Gastrocnemius medialis (tissue), 4 donors: ENCODE measurements around the gene TENM3. TPM values are rescaled to one million over a fixed set of nuclear protein-coding genes. Genes with fewer than 3 reads are reported as not detected.

ENCODE experiments used
- ATAC-seq, 2 donors: fragments of 150-250 bp; one replicate each; pipeline ENCODE4 v1.9.1; 2016
- DNase-seq, 2 donors: peaks; one replicate each; pipeline ENCODE4 v3.0.0-alpha.2; 2019
- H3K27ac ChIP-seq, 4 donors: fragments of 200-600 bp; sonication (generic); 1 replicate in 1 of 4; 2 replicates in 3 of 4; pipeline ENCODE4 v1.5.1; 2016 to 2018; ENCODE audit warnings: mild to moderate bottlenecking in 2 of 4, moderate library complexity in 1 of 4
- H3K27me3 ChIP-seq, 3 donors: fragments of 200-600 bp; sonication (generic) in 2 of 3; 1 replicate in 1 of 3; 2 replicates in 2 of 3; pipeline versions ENCODE4 v1.5.1 to v1.6.0; 2016 to 2019; ENCODE audit warnings: mild to moderate bottlenecking in 1 of 3, moderate library complexity in 1 of 3
- H3K36me3 ChIP-seq, 2 donors: fragments of 200-600 bp; sonication (generic) in 1 of 2; one replicate each; pipeline ENCODE4 v1.5.1; 2017 to 2018
- H3K4me1 ChIP-seq, 2 donors: fragments of 200-600 bp; sonication (generic) in 1 of 2; one replicate each; pipeline ENCODE4 v1.5.1; 2016 to 2017; ENCODE audit warnings: mild to moderate bottlenecking in 2 of 2
- H3K4me3 ChIP-seq, 4 donors: fragments of 200-600 bp; sonication (generic) in 3 of 4; 1 replicate in 1 of 4; 2 replicates in 3 of 4; pipeline ENCODE4 v1.5.1; 2016 to 2019; ENCODE audit warnings: mild to moderate bottlenecking in 2 of 4
- H3K9me3 ChIP-seq, 3 donors: fragments of 200-600 bp; sonication (generic) in 2 of 3; 1 replicate in 1 of 3; 2 replicates in 2 of 3; pipeline ENCODE4 v1.5.1; 2016 to 2019
- POLR2A ChIP-seq, 2 donors: fragments of 450-650 bp; IDR thresholded peaks; one replicate each; pipeline ENCODE4 v1.6.1; 2017; ENCODE audit warnings: antibody characterized with exemption in 2 of 2, mild to moderate bottlenecking in 2 of 2, moderate library complexity in 2 of 2
- in situ Hi-C, 4 donors: fragments of 200-750 bp; cut with MboI; loops; one replicate each; pipeline versions ENCODE4 v1.15.0 to v1.8.0; 2017; ENCODE audit warnings: low sequenced_read_pairs in 4 of 4
- intact Hi-C: fragments of 100-400 bp; cut with DNase I; formaldehyde crosslinking; loops from one replicate; pipeline ENCODE4 v1.15.1; 2023; ENCODE audit warnings: low total_unique reads
- total RNA-seq, 4 donors: library from RNA; depleted of rRNA; stranded (reverse); fragments of >200 nt; gene quantifications; one replicate each; pipeline versions ENCODE4 v1.1.0 to v1.2.3, GENCODE V29; 2016
- TF ChIP-seq, protein P1 (sequence below), 5 experiments: fragments of 450-650 bp in 3 of 5; fragments of 200-600 bp in 2 of 5; sonication (generic) in 2 of 5; IDR thresholded peaks in 4 of 5; conservative IDR thresholded peaks in 1 of 5; 1 replicate in 4 of 5; 2 replicates in 1 of 5; pipeline ENCODE4 v1.5.1; 2016 to 2019; ENCODE audit warnings: antibody characterized with exemption in 5 of 5, mild to moderate bottlenecking in 3 of 5, moderate library complexity in 3 of 5

TENM3 gene
- total RNA-seq, 4 donors from 2014 or later = 8.3 to 16.2 (median 12.3) TPM

DNA sequence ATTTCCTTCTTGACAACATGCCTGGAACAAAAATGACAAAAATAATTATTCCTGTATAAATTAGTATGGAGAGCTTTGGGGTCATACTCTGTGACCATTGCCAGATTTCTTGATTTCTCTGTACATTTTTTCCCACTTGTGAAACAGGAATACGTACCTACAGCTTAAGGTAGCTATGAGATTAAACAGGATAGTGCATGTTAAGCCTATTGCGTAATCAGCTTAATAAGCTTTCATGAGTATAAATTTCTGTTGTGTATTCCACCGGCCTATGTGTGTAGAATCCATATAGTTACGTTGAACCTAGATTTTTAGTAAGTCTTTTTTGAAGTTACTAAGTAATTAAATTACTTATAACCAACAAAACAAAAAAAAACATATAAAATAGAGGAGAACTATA lies 339.0 kb downstream of the TENM3 start:
- Histone ChIP-seq H3K27ac (no peak overlapping the region), H3K9me3 (no peaks in the 10 kb centered on the region), H3K27me3 (no peaks in the 10 kb centered on the region), H3K4me1 (no peaks in the 10 kb centered on the region), H3K4me3 (no peak overlapping the region), H3K36me3 (no peaks in the 10 kb centered on the region)
- in situ Hi-C loops = no loop called here
- TF ChIP-seq, protein P1, sequence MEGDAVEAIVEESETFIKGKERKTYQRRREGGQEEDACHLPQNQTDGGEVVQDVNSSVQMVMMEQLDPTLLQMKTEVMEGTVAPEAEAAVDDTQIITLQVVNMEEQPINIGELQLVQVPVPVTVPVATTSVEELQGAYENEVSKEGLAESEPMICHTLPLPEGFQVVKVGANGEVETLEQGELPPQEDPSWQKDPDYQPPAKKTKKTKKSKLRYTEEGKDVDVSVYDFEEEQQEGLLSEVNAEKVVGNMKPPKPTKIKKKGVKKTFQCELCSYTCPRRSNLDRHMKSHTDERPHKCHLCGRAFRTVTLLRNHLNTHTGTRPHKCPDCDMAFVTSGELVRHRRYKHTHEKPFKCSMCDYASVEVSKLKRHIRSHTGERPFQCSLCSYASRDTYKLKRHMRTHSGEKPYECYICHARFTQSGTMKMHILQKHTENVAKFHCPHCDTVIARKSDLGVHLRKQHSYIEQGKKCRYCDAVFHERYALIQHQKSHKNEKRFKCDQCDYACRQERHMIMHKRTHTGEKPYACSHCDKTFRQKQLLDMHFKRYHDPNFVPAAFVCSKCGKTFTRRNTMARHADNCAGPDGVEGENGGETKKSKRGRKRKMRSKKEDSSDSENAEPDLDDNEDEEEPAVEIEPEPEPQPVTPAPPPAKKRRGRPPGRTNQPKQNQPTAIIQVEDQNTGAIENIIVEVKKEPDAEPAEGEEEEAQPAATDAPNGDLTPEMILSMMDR (IDR thresholded peaks at IDR 0.05 in 4 of 5, conservative IDR thresholded peaks at IDR 0.05 in 1 of 5) = no peak
- no peak for TF ChIP-seq POLR2A (IDR thresholded peaks at IDR 0.05)
- ATAC-seq (no peak), DNase-seq (no peak)
- intact Hi-C loops = no loop called here

DNA sequence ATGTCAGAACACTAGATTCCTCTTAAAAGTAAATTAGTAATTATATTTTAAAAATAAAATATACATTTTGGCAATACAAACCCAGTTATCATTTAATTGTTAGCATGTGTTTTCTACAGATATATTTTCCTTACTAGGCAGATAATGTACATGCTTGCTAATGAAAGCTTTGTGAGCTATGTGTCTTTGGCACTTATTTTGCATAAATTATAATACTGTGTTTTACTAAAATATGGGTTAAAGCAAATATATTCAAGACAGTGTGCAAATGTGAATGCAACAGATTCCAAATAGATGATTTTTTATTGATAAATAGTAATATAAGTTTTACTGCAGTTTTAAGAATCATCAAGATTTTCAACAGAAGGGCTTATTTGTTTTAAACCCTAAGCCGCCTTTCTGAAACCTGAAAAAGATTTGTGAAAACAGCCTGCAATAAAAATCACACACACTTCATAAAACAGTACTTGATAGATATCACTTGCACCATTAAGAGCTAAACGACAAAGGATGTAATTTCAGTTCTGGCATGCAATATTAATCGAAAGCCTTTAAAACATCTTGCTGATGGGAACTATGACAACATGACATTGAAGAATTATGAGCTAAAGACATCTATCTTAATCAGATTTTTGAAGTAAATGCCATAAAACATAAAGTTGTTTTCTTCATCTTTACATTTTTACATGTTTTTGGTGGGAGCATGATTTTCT lies 340.7 kb downstream of the TENM3 start:
- in situ Hi-C loops = no loop called here
- Histone ChIP-seq H3K27me3 (no peaks in the 10 kb centered on the region), H3K27ac (no peak overlapping the region), H3K4me3 (no peak overlapping the region), H3K4me1 (no peaks in the 10 kb centered on the region), H3K36me3 (no peaks in the 10 kb centered on the region), H3K9me3 (no peaks in the 10 kb centered on the region)
- intact Hi-C loops = no loop called here
- DNase-seq (no peak), ATAC-seq (no peak)
- TF ChIP-seq POLR2A (IDR thresholded peaks at IDR 0.05) = no peak
- TF ChIP-seq, protein P1 (IDR thresholded peaks at IDR 0.05 in 4 of 5, conservative IDR thresholded peaks at IDR 0.05 in 1 of 5) = no peak

DNA sequence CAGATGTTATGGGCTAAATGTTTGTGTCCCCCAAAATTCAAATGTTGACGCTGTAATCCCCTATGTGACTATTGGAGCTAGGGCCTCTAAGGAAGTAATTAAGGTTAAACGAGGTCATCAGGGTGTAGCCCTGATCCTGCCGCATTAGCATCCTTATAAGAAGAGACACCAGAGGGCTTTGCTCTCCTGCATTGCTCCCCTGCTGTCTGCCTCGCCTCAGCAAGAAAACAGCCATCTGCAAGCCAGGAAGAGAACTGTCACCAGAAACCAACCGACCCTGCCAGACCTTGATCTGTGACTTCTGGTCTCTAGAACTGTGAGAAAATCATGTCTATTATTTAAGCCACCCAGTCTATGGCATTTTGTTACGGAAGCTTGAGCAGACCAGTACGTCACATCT lies 342.1 kb downstream of the TENM3 start:
- no peaks in the 10 kb centered on the region for H3K9me3 ChIP-seq
- TF ChIP-seq, protein P1 (IDR thresholded peaks at IDR 0.05 in 4 of 5, conservative IDR thresholded peaks at IDR 0.05 in 1 of 5) = no peak
- TF ChIP-seq POLR2A (IDR thresholded peaks at IDR 0.05) = no peak
- in situ Hi-C loops (no loop called here), intact Hi-C loops (no loop called here)
- no peaks in the 10 kb centered on the region for H3K36me3 ChIP-seq
- no peak overlapping the region for H3K4me3 ChIP-seq
- ATAC-seq (no peak), DNase-seq (no peak)
- no peaks in the 10 kb centered on the region for H3K4me1 ChIP-seq
- no peaks in the 10 kb centered on the region for H3K27me3 ChIP-seq
- no peak overlapping the region for H3K27ac ChIP-seq

DNA sequence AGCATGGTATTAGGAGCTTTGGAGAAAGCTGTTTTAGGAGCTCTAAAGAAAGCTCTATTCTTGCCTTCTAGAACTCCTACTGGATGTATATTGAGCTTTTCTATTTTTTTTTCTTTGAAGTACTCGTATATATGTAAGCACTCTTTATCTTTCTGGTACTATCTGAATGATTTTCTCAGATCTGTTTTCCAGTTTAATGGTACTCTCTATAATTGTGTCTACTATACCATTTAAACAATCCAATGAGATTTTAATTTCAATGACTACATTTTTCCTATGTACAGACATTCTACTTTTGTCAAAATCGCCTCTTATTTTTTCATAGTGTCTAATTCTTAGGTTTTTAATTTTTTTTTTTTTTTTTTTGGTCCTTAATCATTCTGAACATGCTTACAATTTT lies 345.9 kb downstream of the TENM3 start:
- ATAC-seq (no peak), DNase-seq (no peak)
- H3K27ac ChIP-seq = no peak overlapping the region
- TF ChIP-seq, protein P1 (IDR thresholded peaks at IDR 0.05 in 4 of 5, conservative IDR thresholded peaks at IDR 0.05 in 1 of 5) = no peak
- no peak for TF ChIP-seq POLR2A (IDR thresholded peaks at IDR 0.05)
- H3K4me3 ChIP-seq = no peak overlapping the region
- in situ Hi-C loops = no loop called here
- H3K27me3 ChIP-seq = no peaks in the 10 kb centered on the region
- H3K9me3 ChIP-seq = no peaks in the 10 kb centered on the region
- no peaks in the 10 kb centered on the region for H3K36me3 ChIP-seq
- intact Hi-C loops = no loop called here
- no peaks in the 10 kb centered on the region for H3K4me1 ChIP-seq

DNA sequence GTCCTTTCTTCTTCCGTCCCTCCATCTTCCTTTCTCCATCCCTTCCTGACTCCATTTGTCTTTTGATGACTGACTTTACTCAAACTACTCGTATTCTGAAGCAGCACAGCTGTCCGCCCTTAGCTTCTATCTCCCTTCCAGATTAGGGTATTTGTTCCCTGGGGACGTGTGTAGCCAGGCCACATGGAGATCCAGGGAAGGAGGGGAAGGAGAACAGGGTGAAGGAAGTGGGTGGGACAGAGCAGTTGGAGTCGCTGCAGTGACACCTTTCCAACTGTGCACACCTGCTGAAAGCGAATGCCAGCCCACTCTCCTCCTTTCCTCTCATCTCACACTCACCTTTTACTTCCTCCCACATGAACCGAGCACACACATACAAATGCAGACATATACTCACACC lies 350.2 kb downstream of the TENM3 start:
- no peak for TF ChIP-seq POLR2A (IDR thresholded peaks at IDR 0.05)
- TF ChIP-seq, protein P1 (IDR thresholded peaks at IDR 0.05 in 4 of 5, conservative IDR thresholded peaks at IDR 0.05 in 1 of 5) = no peak
- H3K4me1 ChIP-seq = no peaks in the 10 kb centered on the region
- in situ Hi-C loops = no loop called here
- H3K4me3 ChIP-seq = no peak overlapping the region
- H3K9me3 ChIP-seq = no peaks in the 10 kb centered on the region
- DNase-seq (no peak), ATAC-seq (no peak)
- H3K27me3 ChIP-seq = no peaks in the 10 kb centered on the region
- intact Hi-C loops = no loop called here
- no peaks in the 10 kb centered on the region for H3K36me3 ChIP-seq
- H3K27ac ChIP-seq = no peak overlapping the region
